Kidney (tissue), 14 donors: ENCODE data around the gene SMPDL3A. TPM values are rescaled to one million over a fixed set of nuclear protein-coding genes. Genes with fewer than 3 reads are reported as not detected.
A peak's percentile ranks its signal among the peaks of the same experiment; 100 is the strongest.

ENCODE experiments used
- DNase-seq, 5 donors: peaks; one replicate each; pipeline ENCODE4 v3.0.0-alpha.2; 2013 to 2020
- FAIRE-seq: peaks from 2 replicates; lab custom pipeline; 2012; peaks lifted over from hg19 to GRCh38; lab: Jason Lieb, UNC
- H3K27ac ChIP-seq, 2 donors: one replicate each; pipeline ENCODE4 v1.7.0; 2013; ENCODE audit warnings: low read depth in 2 of 2, low read length in 2 of 2, inconsistent platforms in 1 of 2
- H3K27me3 ChIP-seq: one replicate; pipeline ENCODE4 v1.7.1; 2013; ENCODE audit warnings: low read length, inconsistent platforms; ENCODE audit not compliant: control insufficient read depth, insufficient read depth
- H3K36me3 ChIP-seq, 3 donors: one replicate each; pipeline versions ENCODE4 v1.7.0 to v1.7.1; 2013; ENCODE audit warnings: low read length in 3 of 3, control low read depth in 1 of 3, inconsistent platforms in 1 of 3; ENCODE audit not compliant: insufficient read depth in 3 of 3, control insufficient read depth in 2 of 3
- H3K4me1 ChIP-seq, 3 donors: one replicate each; pipeline versions ENCODE4 v1.7.0 to v1.7.1; 2013; ENCODE audit warnings: low read length in 3 of 3, inconsistent platforms in 1 of 3, low read depth in 1 of 3; ENCODE audit not compliant: control insufficient read depth in 2 of 3, insufficient read depth in 2 of 3
- H3K4me3 ChIP-seq, 3 donors: one replicate each; pipeline versions ENCODE4 v1.7.0 to v1.8.1; 2013; ENCODE audit warnings: low read length in 3 of 3, control low read depth in 1 of 3, inconsistent platforms in 1 of 3
- H3K9ac ChIP-seq, 3 donors: one replicate each; pipeline versions ENCODE4 v1.7.0 to v1.7.1; 2013; ENCODE audit warnings: low read length in 3 of 3, control low read depth in 1 of 3, inconsistent platforms in 1 of 3
- H3K9me3 ChIP-seq, 3 donors: one replicate each; pipeline versions ENCODE4 v1.7.0 to v1.7.1; 2013; ENCODE audit warnings: low read length in 3 of 3, control low read depth in 1 of 3, inconsistent platforms in 1 of 3; ENCODE audit not compliant: control insufficient read depth in 2 of 3, insufficient read depth in 1 of 3
- intact Hi-C: fragments of 100-400 bp; cut with DNase I; formaldehyde crosslinking; loops from one replicate; pipeline ENCODE4 v1.11.1; 2022
- polyA plus RNA-seq: library from polyadenylated mRNA; stranded (reverse); fragments of 350-450 nt; fragmentation: Illumina TruSeq; extraction: RNeasy Lipid Tissue Mini Kit (QIAGEN cat#74804); gene quantifications from one replicate; pipeline ENCODE4 v1.2.3, GENCODE V29; 2014; ENCODE audit warnings: low read depth, low replicate concordance; ENCODE audit not compliant: insufficient read depth
- total RNA-seq: library from RNA; stranded (reverse); fragmentation: NEBNext Ultra II Directional; extraction: Animal tissue kit (Norgen Biotek cat#: 25700); gene quantifications from one replicate; pipeline ENCODE4 v1.2.1, GENCODE V29; 2021
- TF ChIP-seq, protein P1 (sequence below): IDR thresholded peaks from 3 replicates; pipeline ENCODE4 v1.5.1; 2012; ENCODE audit warnings: mild to moderate bottlenecking, moderate library complexity, borderline replicate concordance; ENCODE audit not compliant: insufficient read depth; ENCODE audit errors: extremely low read depth
- donor health status: control.
- donor health status: control.
- donor health status: control.
- donor health status: control.
- donor health status: control.
- donor health status: DM: yes; HTN: yes; CAD: no.
- donor health status: Normal renal cell carcinoma (clear cell type).

SMPDL3A gene
- total and polyA plus RNA-seq, 2 donors from 2014 or later, result 10.7 to 14.1 TPM

DNA sequence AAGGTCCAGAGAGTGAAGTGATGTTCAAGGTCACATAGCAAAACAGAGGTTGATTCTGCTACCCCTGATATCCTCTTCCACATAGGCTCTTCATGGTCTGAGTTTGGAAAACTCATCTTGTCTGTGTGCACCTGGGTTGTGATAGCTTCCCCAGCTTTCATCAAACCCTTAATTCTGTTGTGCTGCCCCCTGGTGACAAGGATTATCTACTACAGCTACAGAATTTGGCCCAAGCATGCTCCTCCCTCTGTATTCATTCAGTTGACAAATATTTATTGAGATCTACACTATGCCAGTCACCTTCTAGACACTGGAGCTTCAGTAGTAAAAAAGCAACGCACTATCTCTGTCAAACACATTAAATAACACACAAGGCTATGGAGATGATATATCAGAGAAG lies 50.4 kb downstream of the SMPDL3A start:
- no peak overlapping the region for H3K9ac ChIP-seq
- FAIRE-seq, result peak; percentile 78

GRCh38 chr6:122839906-122840305 lies 50.8 kb downstream of the SMPDL3A start:
- DNase-seq (no peak), FAIRE-seq (no peak)
- Histone ChIP-seq H3K9ac (no peak overlapping the region), H3K4me3 (no peak overlapping the region), H3K27me3 (no peaks in the 10 kb centered on the region), H3K27ac (no peak overlapping the region), H3K4me1 (no peaks in the 10 kb centered on the region), H3K36me3 (no peaks in the 10 kb centered on the region), H3K9me3 (no peaks in the 10 kb centered on the region)
- TF ChIP-seq, protein P1, sequence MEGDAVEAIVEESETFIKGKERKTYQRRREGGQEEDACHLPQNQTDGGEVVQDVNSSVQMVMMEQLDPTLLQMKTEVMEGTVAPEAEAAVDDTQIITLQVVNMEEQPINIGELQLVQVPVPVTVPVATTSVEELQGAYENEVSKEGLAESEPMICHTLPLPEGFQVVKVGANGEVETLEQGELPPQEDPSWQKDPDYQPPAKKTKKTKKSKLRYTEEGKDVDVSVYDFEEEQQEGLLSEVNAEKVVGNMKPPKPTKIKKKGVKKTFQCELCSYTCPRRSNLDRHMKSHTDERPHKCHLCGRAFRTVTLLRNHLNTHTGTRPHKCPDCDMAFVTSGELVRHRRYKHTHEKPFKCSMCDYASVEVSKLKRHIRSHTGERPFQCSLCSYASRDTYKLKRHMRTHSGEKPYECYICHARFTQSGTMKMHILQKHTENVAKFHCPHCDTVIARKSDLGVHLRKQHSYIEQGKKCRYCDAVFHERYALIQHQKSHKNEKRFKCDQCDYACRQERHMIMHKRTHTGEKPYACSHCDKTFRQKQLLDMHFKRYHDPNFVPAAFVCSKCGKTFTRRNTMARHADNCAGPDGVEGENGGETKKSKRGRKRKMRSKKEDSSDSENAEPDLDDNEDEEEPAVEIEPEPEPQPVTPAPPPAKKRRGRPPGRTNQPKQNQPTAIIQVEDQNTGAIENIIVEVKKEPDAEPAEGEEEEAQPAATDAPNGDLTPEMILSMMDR, result no peak
- intact Hi-C loops, result loop anchor here (5.0 kb wide), 1 partner anchor 108 kb away; no protein-coding TSS in a partner anchor

More for the DNA sequence above, 50.4 kb downstream of the SMPDL3A start:
- no peaks in the 10 kb centered on the region for H3K9me3 ChIP-seq
- H3K4me1 ChIP-seq, result no peaks in the 10 kb centered on the region
- no peaks in the 10 kb centered on the region for H3K36me3 ChIP-seq
- H3K4me3 ChIP-seq, result no peak overlapping the region
- TF ChIP-seq, protein P1, result peak; percentile 81
- intact Hi-C loops, result loop anchor here (5.0 kb wide), 1 partner anchor 107 kb away; no protein-coding TSS in a partner anchor
- H3K27ac ChIP-seq, result no peak overlapping the region
- no peaks in the 10 kb centered on the region for H3K27me3 ChIP-seq
- peak in 4 of 5 donors; percentile 58 to 80 (median 64) for DNase-seq

GRCh38 chr6:122845464-122845863 lies 56.4 kb downstream of the SMPDL3A start:
- Histone ChIP-seq H3K4me3 (no peak overlapping the region), H3K9me3 (no peaks in the 10 kb centered on the region), H3K27ac (no peak overlapping the region), H3K4me1 (no peaks in the 10 kb centered on the region), H3K36me3 (no peaks in the 10 kb centered on the region), H3K9ac (no peak overlapping the region), H3K27me3 (no peaks in the 10 kb centered on the region)
- TF ChIP-seq, protein P1, result no peak
- DNase-seq (no peak), FAIRE-seq (no peak)
- intact Hi-C loops, result no loop called here

GRCh38 chr6:122845916-122846612 lies 57.0 kb downstream of the SMPDL3A start:
- Histone ChIP-seq H3K9ac (no peak overlapping the region), H3K27ac (no peak overlapping the region), H3K4me3 (no peak overlapping the region), H3K27me3 (no peaks in the 10 kb centered on the region), H3K9me3 (no peaks in the 10 kb centered on the region), H3K4me1 (no peaks in the 10 kb centered on the region), H3K36me3 (no peaks in the 10 kb centered on the region)
- intact Hi-C loops, result no loop called here
- TF ChIP-seq, protein P1, result no peak
- DNase-seq (no peak), FAIRE-seq (no peak)
